ENCODE data around the gene APIP. TPM values are rescaled to one million over a fixed set of nuclear protein-coding genes. Genes with fewer than 3 reads are reported as not detected.

APIP gene
- total RNA-seq, 4 donors from 2014 or later, result 35.6 to 54.3 (median 39.0) TPM

- Histone ChIP-seq H3K4me1 (no peaks in the 10 kb centered on the region), H3K4me3 (replicated peaks in 1 of 3) (no peak overlapping the region), H3K9me3 (no peaks in the 10 kb centered on the region), H3K27me3 (no peaks in the 10 kb centered on the region), H3K27ac (no peak overlapping the region), H3K36me3 (no peaks in the 10 kb centered on the region)
- TF ChIP-seq POLR2A (IDR thresholded peaks at IDR 0.05) (no peak), CTCF (IDR thresholded peaks at IDR 0.05) (no peak)
- DNase-seq, result no peak
- 94% methylated on average over 4 of the region's 4 CpGs for WGBS, 2 donors
- intact Hi-C loops (cut with DNase I), result no loop called here
These were observed 55.7 kb downstream of the APIP start for GRCh38 chr11:34860518-34860917.

DNA sequence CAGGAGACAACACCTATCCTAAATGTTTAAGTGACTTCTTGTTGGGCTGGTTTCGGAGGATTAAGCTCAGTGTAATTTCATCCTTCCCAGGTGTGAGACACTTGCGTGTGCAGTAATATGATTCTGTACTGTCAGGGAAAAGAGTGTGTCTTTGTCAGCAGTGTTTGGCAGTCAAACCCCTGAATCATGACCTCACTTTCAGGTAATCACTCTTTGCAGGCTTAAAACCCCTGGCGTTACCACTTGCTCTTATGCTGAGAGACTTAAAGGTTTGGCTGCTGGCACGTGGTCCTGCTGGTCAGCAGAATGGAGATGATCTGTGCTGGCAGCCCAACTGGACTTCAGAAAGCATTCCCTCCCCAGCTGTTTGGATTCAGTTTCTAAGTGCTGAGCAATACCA is 56.1 kb downstream of the APIP start:
- Histone ChIP-seq H3K27me3 (no peaks in the 10 kb centered on the region), H3K4me1 (no peaks in the 10 kb centered on the region), H3K9me3 (no peaks in the 10 kb centered on the region), H3K36me3 (no peaks in the 10 kb centered on the region), H3K4me3 (replicated peaks in 1 of 3) (no peak overlapping the region), H3K27ac (no peak overlapping the region)
- intact Hi-C loops (cut with DNase I), result no loop called here
- TF ChIP-seq CTCF (IDR thresholded peaks at IDR 0.05), result no peak
- TF ChIP-seq POLR2A (IDR thresholded peaks at IDR 0.05), result no peak
- DNase-seq, result no peak
- WGBS, 2 donors, result 66 to 74% methylated on average over 4 of the region's 4 CpGs

DNA sequence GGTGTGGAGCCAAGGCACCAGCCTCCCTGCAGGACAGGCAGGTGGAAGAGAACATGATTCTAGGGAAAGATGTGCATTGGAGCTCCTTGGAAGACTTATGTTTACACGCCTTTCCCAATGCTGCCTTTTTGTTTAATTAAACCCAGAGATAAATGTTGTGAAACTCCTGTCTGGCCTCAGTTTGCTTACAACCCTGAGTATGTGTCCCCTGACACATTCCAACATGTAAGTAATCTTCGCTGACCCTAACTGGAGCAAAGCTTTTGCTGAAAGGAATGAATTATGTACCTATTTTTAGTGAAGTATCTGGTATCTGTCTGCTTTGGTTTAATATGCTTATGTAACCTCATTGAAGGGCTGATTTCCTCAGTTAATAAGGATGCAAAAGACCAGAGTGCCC is 56.7 kb downstream of the APIP start:
- intact Hi-C loops (cut with DNase I), result no loop called here
- no peak for DNase-seq
- H3K27me3 ChIP-seq, result no peaks in the 10 kb centered on the region
- H3K4me3 ChIP-seq (replicated peaks in 1 of 3), result no peak overlapping the region
- H3K4me1 ChIP-seq, result no peaks in the 10 kb centered on the region
- no peaks in the 10 kb centered on the region for H3K9me3 ChIP-seq
- no peaks in the 10 kb centered on the region for H3K36me3 ChIP-seq
- WGBS, 2 donors, result 81 to 91% methylated on average over 2 of the region's 2 CpGs
- TF ChIP-seq CTCF (IDR thresholded peaks at IDR 0.05) (no peak), POLR2A (IDR thresholded peaks at IDR 0.05) (no peak)
- H3K27ac ChIP-seq, result no peak overlapping the region

DNA sequence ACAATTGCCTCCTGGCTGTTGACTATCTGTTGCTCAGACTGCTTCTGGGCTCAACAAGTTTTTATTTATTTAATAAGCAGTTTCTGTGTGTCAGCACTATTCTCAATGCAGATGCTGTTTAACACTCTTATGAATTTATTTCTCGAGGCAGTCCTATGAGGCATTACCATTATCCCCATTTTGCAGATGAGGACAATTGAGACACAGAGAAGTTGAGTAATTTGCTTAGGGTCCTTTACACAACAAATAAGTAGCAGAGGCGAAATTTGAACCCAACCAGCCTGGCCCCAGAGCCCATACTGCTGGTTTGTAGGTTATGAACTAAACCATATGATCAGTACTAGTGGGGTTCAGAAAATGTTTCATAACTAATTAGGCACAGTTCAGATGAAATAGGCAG is 58.7 kb downstream of the APIP start:
- H3K27ac ChIP-seq, result no peak overlapping the region
- WGBS, 2 donors, result 91 to 96% methylated on average over 2 of the region's 2 CpGs
- no peak for DNase-seq

GRCh38 chr11:34856251-34856650 is 59.9 kb downstream of the APIP start:
- no peaks in the 10 kb centered on the region for H3K9me3 ChIP-seq
- no peak for DNase-seq
- TF ChIP-seq POLR2A (IDR thresholded peaks at IDR 0.05) (no peak), CTCF (IDR thresholded peaks at IDR 0.05) (no peak)
- no peaks in the 10 kb centered on the region for H3K27me3 ChIP-seq
- 64 to 83% methylated on average over 1 of the region's 1 CpG for WGBS, 2 donors
- H3K27ac ChIP-seq, result no peak overlapping the region
- no peak overlapping the region for H3K4me3 ChIP-seq (replicated peaks in 1 of 3)
- no peaks in the 10 kb centered on the region for H3K4me1 ChIP-seq
- no peaks in the 10 kb centered on the region for H3K36me3 ChIP-seq
- intact Hi-C loops (cut with DNase I), result no loop called here

More for the DNA sequence above, 58.7 kb downstream of the APIP start:
- intact Hi-C loops (cut with DNase I), result no loop called here
- Histone ChIP-seq H3K4me1 (no peaks in the 10 kb centered on the region), H3K36me3 (no peaks in the 10 kb centered on the region), H3K4me3 (replicated peaks in 1 of 3) (no peak overlapping the region), H3K9me3 (no peaks in the 10 kb centered on the region), H3K27me3 (no peaks in the 10 kb centered on the region)
- no peak for TF ChIP-seq CTCF (IDR thresholded peaks at IDR 0.05)
- TF ChIP-seq POLR2A (IDR thresholded peaks at IDR 0.05), result no peak

All from thyroid gland (tissue), 4 donors.